Muscle of arm (tissue), 14 donors: Measurements from ENCODE around the gene RYK. TPM values are rescaled to one million over a fixed set of nuclear protein-coding genes. Genes with fewer than 3 reads are reported as not detected.
"Not testable (repeated sequence)": the region's sequence is repeated elsewhere in the genome, so short reads cannot be mapped to it uniquely, and the experiment has no call there.

Source experiments
- DNase-seq: peaks from one replicate; pipeline ENCODE4 v3.0.0-alpha.2; 2013
- long read RNA-seq, 11 donors: transcript quantifications; one replicate each; lab custom pipeline, GENCODE V29; 2026
- polyA plus RNA-seq, 12 donors: library from polyadenylated mRNA; unstranded; fragments of 120-200 nt; gene quantifications; one replicate each; pipeline ENCODE4 v1.2.1, GENCODE V29; 2013; ENCODE audit not compliant: insufficient read length in 12 of 12

RYK gene
- 10 to 100 TPM in 11 of 12 donors, not detected in 1; 49.5 to 98.5 (median 65.8) TPM for polyA plus RNA-seq
- long read RNA-seq, donor 1, full-length matches to known transcripts, result 11 of 32 reads
- long read RNA-seq, donor 1, partial matches to known transcripts, result 21 of 32 reads
- long read RNA-seq, donor 1, other reads (novel, unspliced or antisense), result 0 of 32 reads
- long read RNA-seq, donor 2, full-length matches to known transcripts, result 5 of 18 reads
- long read RNA-seq, donor 2, partial matches to known transcripts, result 13 of 18 reads
- long read RNA-seq, donor 2, other reads (novel, unspliced or antisense), result 0 of 18 reads
- long read RNA-seq, donor 3, full-length matches to known transcripts, result 7 of 7 reads
- long read RNA-seq, donor 3, partial matches to known transcripts, result 0 of 7 reads
- long read RNA-seq, donor 3, other reads (novel, unspliced or antisense), result 0 of 7 reads
- long read RNA-seq, donor 4, full-length matches to known transcripts, result 3 of 3 reads
- long read RNA-seq, donor 4, partial matches to known transcripts, result 0 of 3 reads
- long read RNA-seq, donor 4, other reads (novel, unspliced or antisense), result 0 of 3 reads
- long read RNA-seq, donor 5, full-length matches to known transcripts, result 12 of 12 reads
- long read RNA-seq, donor 5, partial matches to known transcripts, result 0 of 12 reads
- long read RNA-seq, donor 5, other reads (novel, unspliced or antisense), result 0 of 12 reads
- long read RNA-seq, donor 6, full-length matches to known transcripts, result 1 of 1 reads
- long read RNA-seq, donor 6, partial matches to known transcripts, result 0 of 1 reads
- long read RNA-seq, donor 6, other reads (novel, unspliced or antisense), result 0 of 1 reads
- long read RNA-seq, donor 7, full-length matches to known transcripts, result 6 of 6 reads
- long read RNA-seq, donor 7, partial matches to known transcripts, result 0 of 6 reads
- long read RNA-seq, donor 7, other reads (novel, unspliced or antisense), result 0 of 6 reads
- long read RNA-seq, donor 8, full-length matches to known transcripts, result 14 of 26 reads
- long read RNA-seq, donor 8, partial matches to known transcripts, result 12 of 26 reads
- long read RNA-seq, donor 8, other reads (novel, unspliced or antisense), result 0 of 26 reads
- long read RNA-seq, donor 9, full-length matches to known transcripts, result 8 of 15 reads
- long read RNA-seq, donor 9, partial matches to known transcripts, result 7 of 15 reads
- long read RNA-seq, donor 9, other reads (novel, unspliced or antisense), result 0 of 15 reads
- long read RNA-seq, donor 10, full-length matches to known transcripts, result 8 of 21 reads
- long read RNA-seq, donor 10, partial matches to known transcripts, result 13 of 21 reads
- long read RNA-seq, donor 10, other reads (novel, unspliced or antisense), result 0 of 21 reads
- long read RNA-seq, donor 11, full-length matches to known transcripts, result 11 of 11 reads
- long read RNA-seq, donor 11, partial matches to known transcripts, result 0 of 11 reads
- long read RNA-seq, donor 11, other reads (novel, unspliced or antisense), result 0 of 11 reads

GRCh38 chr3:134250717-134251220 is at the start of gene RYK:
TSS of gene RYK (minus strand) at chr3:134250859. CDS start at chr3:134250654, 205 bp downstream.
- peak; percentile 76 for DNase-seq

DNA sequence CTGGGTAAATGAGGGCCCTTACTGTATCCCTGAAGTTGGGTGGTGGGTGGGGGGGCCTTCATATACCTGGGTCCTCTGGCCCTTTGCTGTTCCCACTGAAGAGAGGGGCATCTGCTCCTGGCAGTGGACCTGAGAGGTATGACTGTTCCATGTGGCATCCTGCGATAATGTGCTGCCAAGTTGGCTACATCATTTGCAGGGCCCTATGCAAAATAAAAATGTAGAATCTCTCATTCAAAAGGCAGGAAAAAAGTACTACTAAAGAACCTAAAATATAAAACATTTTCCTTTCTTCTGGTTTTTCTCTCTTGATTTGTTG is 49.2 kb upstream of the RYK start:
- no peak for DNase-seq

GRCh38 chr3:134299185-134299887 is 48.7 kb upstream of the RYK start:
- DNase-seq, result no peak

DNA sequence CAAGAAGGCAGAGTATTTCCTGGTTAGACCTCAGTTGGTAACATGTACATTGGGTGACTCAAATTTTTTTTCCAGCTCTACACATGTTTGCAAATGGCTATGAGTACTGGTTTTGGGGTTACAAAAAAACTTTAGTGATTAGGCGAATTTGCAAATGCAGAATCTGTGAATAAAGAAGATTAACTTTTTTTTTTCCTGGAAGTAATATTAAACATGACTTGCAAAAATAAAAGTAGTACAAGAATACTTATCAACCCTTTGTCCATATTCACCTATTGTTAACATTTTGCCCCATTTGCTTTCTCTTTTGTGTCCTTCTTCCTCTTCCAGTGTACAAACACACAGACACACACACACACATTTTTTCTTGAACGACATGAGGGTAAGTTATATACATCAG is 47.6 kb upstream of the RYK start:
- no peak for DNase-seq

DNA sequence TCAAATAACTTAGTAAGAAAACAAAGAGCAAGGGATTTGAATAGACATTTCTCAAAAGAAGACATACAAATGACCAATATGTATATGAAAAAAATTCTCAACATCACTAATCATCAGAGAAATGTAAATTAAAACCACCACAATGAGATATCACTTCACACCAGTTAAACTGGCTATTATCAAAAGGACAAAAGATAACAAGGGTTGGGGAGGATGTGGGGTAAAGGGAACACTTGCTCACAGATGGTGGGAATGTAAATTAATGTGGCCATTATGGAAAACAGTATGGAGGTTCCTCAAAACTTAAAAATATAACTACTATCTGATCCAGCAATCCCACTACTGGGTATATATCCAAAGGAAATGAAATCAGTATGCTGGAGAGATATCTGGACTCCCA is 46.0 kb upstream of the RYK start:
- no peak for DNase-seq

GRCh38 chr3:134295930-134296329 is 45.3 kb upstream of the RYK start:
- DNase-seq, result no peak

GRCh38 chr3:134294302-134295280 is 43.9 kb upstream of the RYK start:
- no peak for DNase-seq

- peak; percentile 67 for DNase-seq
These were observed 40.9 kb upstream of the RYK start for GRCh38 chr3:134291319-134292254.

- DNase-seq, result no peak
These were observed 36.9 kb upstream of the RYK start for GRCh38 chr3:134287512-134287911.

- DNase-seq, result no peak
These were observed 33.8 kb upstream of the RYK start for GRCh38 chr3:134284438-134284837.

DNA sequence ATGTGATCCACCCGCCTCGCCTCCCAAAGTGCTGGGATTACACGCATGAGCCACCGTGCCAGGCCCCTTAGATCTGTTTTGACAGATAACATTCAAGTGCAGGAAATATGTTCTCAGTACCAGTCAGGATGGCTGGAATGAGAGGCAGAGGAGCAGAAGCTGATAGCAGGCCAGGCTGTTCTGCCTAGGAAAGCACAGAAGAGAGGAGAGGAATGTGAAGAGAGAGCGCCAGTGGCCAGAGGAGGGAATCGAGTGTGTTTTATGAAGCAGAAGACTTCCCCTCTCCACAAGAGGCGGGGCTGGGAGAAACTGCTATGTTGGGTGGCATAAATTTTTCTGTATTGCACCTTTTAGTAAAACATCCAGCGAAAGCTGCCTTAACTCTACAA is 32.0 kb upstream of the RYK start:
- no peak for DNase-seq

DNA sequence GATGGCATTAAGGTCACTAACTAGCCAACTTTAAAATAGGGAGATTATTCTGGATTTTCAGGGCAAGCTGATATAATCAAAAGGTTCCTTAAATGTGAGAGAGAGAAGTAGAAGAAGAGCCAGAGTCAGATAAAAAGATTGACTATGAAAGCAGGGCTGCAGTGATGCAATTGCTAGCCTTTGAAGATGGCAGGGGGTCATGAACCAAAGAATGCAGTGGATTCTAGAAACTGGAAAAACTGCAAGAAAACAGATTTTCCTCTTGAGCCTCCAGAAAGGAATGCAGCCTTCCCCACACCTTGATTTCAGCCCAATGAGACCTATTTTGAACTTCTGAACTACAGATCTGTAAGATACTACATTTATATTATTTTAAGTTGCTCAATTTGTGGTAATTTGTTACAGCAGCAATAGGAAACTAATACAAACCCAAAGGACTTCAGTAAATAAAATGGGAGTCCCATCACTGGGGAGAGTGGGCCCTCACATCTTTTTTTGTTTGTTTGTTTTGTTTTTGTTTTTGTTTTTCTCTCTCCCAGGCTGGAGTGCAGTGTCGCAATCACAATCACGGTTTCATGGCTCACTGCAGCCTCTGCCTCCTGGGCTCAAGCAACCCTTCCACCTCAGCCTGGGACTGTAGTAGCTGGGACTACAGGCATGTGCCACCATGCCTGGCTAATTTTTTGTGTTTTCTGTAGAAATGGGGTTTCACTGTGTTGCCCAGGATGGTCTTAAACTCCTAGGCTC is 31.4 kb upstream of the RYK start:
- DNase-seq, result no peak

DNA sequence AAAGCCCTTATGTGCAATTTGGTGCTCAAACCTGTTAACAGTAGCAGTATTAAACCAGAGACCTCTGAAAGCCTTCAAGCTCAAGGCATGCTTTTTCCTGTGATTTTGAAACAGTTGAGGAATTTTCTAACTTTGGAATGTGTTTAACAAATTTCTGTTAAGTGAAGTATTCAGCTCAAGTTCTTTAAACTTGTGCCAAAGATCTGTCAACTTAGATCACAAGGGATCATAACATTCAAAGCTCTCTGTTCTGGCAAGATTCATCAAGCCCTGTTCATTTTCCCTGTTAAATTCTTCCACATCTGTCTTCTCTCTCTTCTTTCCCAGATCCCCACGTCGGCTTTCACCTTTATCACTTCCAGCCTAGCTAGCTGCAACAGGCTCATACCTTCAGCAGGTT is 28.8 kb upstream of the RYK start:
- DNase-seq, result no peak

DNA sequence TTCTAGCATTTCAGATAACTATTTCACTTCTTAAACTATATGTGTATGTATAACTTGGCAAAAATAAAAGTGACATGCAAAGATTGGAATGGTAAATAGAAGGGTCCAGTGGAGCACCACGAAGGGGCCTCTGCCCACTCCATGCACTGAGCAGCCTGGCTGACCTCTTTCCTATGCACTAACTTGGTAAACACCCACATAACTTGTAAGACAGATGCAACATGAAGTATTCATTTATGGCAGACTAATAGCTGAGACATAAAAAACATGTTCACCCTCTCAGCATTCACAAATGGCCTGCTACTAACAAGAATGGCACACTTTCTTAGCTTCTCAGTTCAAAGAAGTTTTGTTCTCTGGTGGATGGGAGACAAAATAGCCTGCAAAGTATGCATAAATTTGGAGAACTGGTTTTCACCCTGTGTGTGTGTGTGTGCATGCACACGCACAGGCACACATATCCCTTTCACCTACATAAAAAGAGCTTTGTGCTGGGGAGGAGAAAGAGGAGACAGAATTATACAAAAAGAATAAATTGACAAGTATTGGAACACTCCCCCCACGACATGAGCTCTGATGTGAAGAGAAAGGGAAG is 26.5 kb upstream of the RYK start:
- DNase-seq, result no peak

- no peak for DNase-seq
These were observed 25.4 kb upstream of the RYK start for GRCh38 chr3:134276086-134276485.

GRCh38 chr3:134275110-134275509 is 24.5 kb upstream of the RYK start:
- not testable (repeated sequence) for DNase-seq

GRCh38 chr3:134274571-134274970 is 23.9 kb upstream of the RYK start:
- DNase-seq, result no peak
